H1 (cell line): ENCODE results near the gene PEAK3. TPM values are rescaled to one million over a fixed set of nuclear protein-coding genes. Genes with fewer than 3 reads are reported as not detected.

ENCODE experiments used
- CTCF ChIA-PET: fragments of 300-600 bp; sonication (Branson Sonifier 250); formaldehyde crosslinking; loops from one replicate; lab custom pipeline; 2021; ENCODE audit not compliant: partially characterized antibody; lab: Charles Lee
- POLR2A ChIA-PET: fragments of 300-600 bp; sonication (Branson Sonifier 250); formaldehyde crosslinking; loops from one replicate; lab custom pipeline; 2021; ENCODE audit warnings: inconsistent platforms; ENCODE audit not compliant: partially characterized antibody; lab: Charles Lee
- DNase-seq, 2 experiments: peaks; one replicate each; pipeline versions ENCODE4 v3.0.0 to v3.0.0-alpha.2; 2010 to 2022; ENCODE audit warnings: low spot score in 2 of 2, low read depth in 1 of 2, mixed read lengths in 1 of 2
- FAIRE-seq: peaks from 2 replicates; lab custom pipeline; 2011; peaks lifted over from hg19 to GRCh38; lab: Jason Lieb, UNC
- H2AFZ ChIP-seq: 2 replicates; pipeline ENCODE4 v1.8.1; 2012; ENCODE audit warnings: low read length, inconsistent platforms
- H2AK5ac ChIP-seq: 2 replicates; pipeline ENCODE4 v1.6.1; 2013; ENCODE audit warnings: low read depth, low read length
- H2BK120ac ChIP-seq: replicated peaks from 2 replicates; pipeline ENCODE3; 2013; ENCODE audit warnings: low read depth, low read length, inconsistent platforms
- H2BK12ac ChIP-seq: 2 replicates; pipeline ENCODE4 v1.6.1; 2013; ENCODE audit warnings: low read depth, low read length
- H2BK15ac ChIP-seq: 2 replicates; pipeline ENCODE4 v1.6.1; 2013; ENCODE audit warnings: low read length
- H2BK20ac ChIP-seq: 2 replicates; pipeline ENCODE4 v1.6.1; 2013; ENCODE audit warnings: low read length
- H2BK5ac ChIP-seq: 2 replicates; pipeline ENCODE4 v1.6.1; 2013; ENCODE audit warnings: low read depth, low read length
- H3K14ac ChIP-seq: 2 replicates; pipeline ENCODE4 v1.6.1; 2013; ENCODE audit warnings: inconsistent platforms; ENCODE audit not compliant: insufficient read length
- H3K18ac ChIP-seq: 2 replicates; pipeline ENCODE4 v1.6.1; 2013; ENCODE audit warnings: low read length; ENCODE audit errors: extremely low read depth
- H3K23ac ChIP-seq: 2 replicates; pipeline ENCODE4 v1.6.1; 2013; ENCODE audit warnings: inconsistent platforms; ENCODE audit not compliant: insufficient read length
- H3K23me2 ChIP-seq: 2 replicates; pipeline ENCODE4 v1.6.1; 2013; ENCODE audit warnings: low read depth, low read length
- H3K27ac ChIP-seq: 2 replicates; pipeline ENCODE4 v1.6.1; 2011; ENCODE audit warnings: low read depth, low read length, inconsistent platforms
- H3K27me3 ChIP-seq, 4 experiments: replicated peaks in 1 of 4; 1 replicate in 1 of 4; 2 replicates in 3 of 4; pipeline versions ENCODE4 v1.6.1 to v1.8.1; 2011 to 2013; ENCODE audit warnings: low read length in 3 of 4, mild to moderate bottlenecking in 3 of 4, inconsistent platforms in 2 of 4, mixed read lengths in 2 of 4, moderate library complexity in 1 of 4; ENCODE audit not compliant: control insufficient read depth in 3 of 4, insufficient read depth in 3 of 4; ENCODE audit errors: extremely low read depth in 1 of 4
- H3K36me3 ChIP-seq, 4 experiments: 2 replicates each; pipeline versions ENCODE4 v1.6.1 to v1.8.1; 2011 to 2013; ENCODE audit warnings: mild to moderate bottlenecking in 4 of 4, low read length in 3 of 4, moderate library complexity in 2 of 4, control low read depth in 1 of 4, inconsistent platforms in 1 of 4; ENCODE audit not compliant: insufficient read depth in 4 of 4, control insufficient read depth in 2 of 4
- H3K4ac ChIP-seq: replicated peaks from 2 replicates; pipeline ENCODE3; 2013; ENCODE audit warnings: low read length, low read depth, mixed read lengths, inconsistent platforms; ENCODE audit not compliant: insufficient read length
- H3K4me1 ChIP-seq, 4 experiments: replicated peaks in 1 of 4; 1 replicate in 1 of 4; 2 replicates in 3 of 4; pipeline versions ENCODE4 v1.6.1 to v1.8.1; 2011 to 2013; ENCODE audit warnings: low read length in 3 of 4, inconsistent platforms in 2 of 4, mixed read lengths in 1 of 4; ENCODE audit not compliant: insufficient read depth in 4 of 4, control insufficient read depth in 3 of 4
- H3K4me2 ChIP-seq, 2 experiments: 2 replicates each; pipeline versions ENCODE4 v1.6.1 to v1.8.1; 2011 to 2013; ENCODE audit warnings: low read depth in 2 of 2, low read length in 2 of 2, control low read depth in 1 of 2, inconsistent platforms in 1 of 2, mild to moderate bottlenecking in 1 of 2; ENCODE audit not compliant: insufficient read depth in 1 of 2
- H3K4me3 ChIP-seq, 4 experiments: fragments of 200-600, 300-600 bp in 1 of 4; sonication (generic), shearing (Covaris generic), sonication (Bioruptor Twin) in 1 of 4; 2 replicates each; pipeline versions ENCODE4 v1.5.1 to v1.8.1; 2011 to 2016; ENCODE audit warnings: low read length in 4 of 4, low read depth in 3 of 4, control low read depth in 2 of 4, inconsistent platforms in 2 of 4, mild to moderate bottlenecking in 2 of 4, mixed read lengths in 1 of 4, moderate library complexity in 1 of 4; ENCODE audit not compliant: insufficient read depth in 2 of 4; ENCODE audit errors: extremely low read depth in 1 of 4
- H3K56ac ChIP-seq: replicated peaks from 2 replicates; pipeline ENCODE3; 2013; ENCODE audit warnings: low read depth, mild to moderate bottlenecking, mixed read lengths, low read length, inconsistent platforms; ENCODE audit not compliant: insufficient read length
- H3K79me1 ChIP-seq: 2 replicates; pipeline ENCODE4 v1.6.1; 2013; ENCODE audit warnings: low read depth, low read length, control low read depth
- H3K79me2 ChIP-seq, 2 experiments: 2 replicates each; pipeline versions ENCODE4 v1.6.1 to v1.8.1; 2012 to 2013; ENCODE audit warnings: low read length in 2 of 2, mild to moderate bottlenecking in 2 of 2, inconsistent platforms in 1 of 2; ENCODE audit not compliant: insufficient read depth in 2 of 2, control insufficient read depth in 1 of 2
- H3K9ac ChIP-seq, 4 experiments: replicated peaks in 1 of 4; 1 replicate in 1 of 4; 2 replicates in 3 of 4; pipeline versions ENCODE4 v1.6.1 to v1.8.1; 2011 to 2013; ENCODE audit warnings: low read depth in 3 of 4, low read length in 3 of 4, control low read depth in 2 of 4, mild to moderate bottlenecking in 2 of 4, moderate library complexity in 2 of 4, inconsistent platforms in 1 of 4; ENCODE audit errors: extremely low read depth in 1 of 4
- H3K9me3 ChIP-seq, 2 experiments: 2 replicates each; pipeline versions ENCODE4 v1.6.1 to v1.8.1; 2012 to 2013; ENCODE audit warnings: mild to moderate bottlenecking in 2 of 2, moderate library complexity in 2 of 2, control low read depth in 1 of 2, inconsistent platforms in 1 of 2, low read depth in 1 of 2, low read length in 1 of 2, mixed read lengths in 1 of 2; ENCODE audit not compliant: insufficient read depth in 2 of 2
- H4K20me1 ChIP-seq, 2 experiments: replicated peaks in 1 of 2; 2 replicates each; pipeline versions ENCODE3 to v1.8.1; 2011 to 2013; ENCODE audit warnings: inconsistent platforms in 2 of 2, low read length in 2 of 2, mild to moderate bottlenecking in 1 of 2; ENCODE audit not compliant: insufficient read depth in 2 of 2, control insufficient read depth in 1 of 2
- H4K5ac ChIP-seq: 2 replicates; pipeline ENCODE4 v1.6.1; 2013; ENCODE audit warnings: low read length, low read depth, mixed read lengths, inconsistent platforms; ENCODE audit not compliant: insufficient read length
- H4K8ac ChIP-seq: 2 replicates; pipeline ENCODE4 v1.8.0; 2013; ENCODE audit warnings: mild to moderate bottlenecking, moderate library complexity, low read length, inconsistent platforms; ENCODE audit not compliant: insufficient read depth; ENCODE audit errors: extremely low read depth
- H4K91ac ChIP-seq: replicated peaks from 2 replicates; pipeline ENCODE3; 2013; ENCODE audit warnings: low read length, mixed read lengths, inconsistent platforms; ENCODE audit not compliant: insufficient read length
- ASH2L ChIP-seq: fragments of 200-600, 300-600 bp; sonication (generic); IDR thresholded peaks from one replicate; pipeline ENCODE4 v1.7.1; 2017; ENCODE audit warnings: low read length
- E2F6 ChIP-seq: IDR thresholded peaks from 2 replicates; pipeline ENCODE4 v1.6.1; 2012; ENCODE audit warnings: inconsistent platforms
- JUN ChIP-seq: IDR thresholded peaks from 2 replicates; pipeline ENCODE4 v1.6.1; 2011; ENCODE audit warnings: low read depth, mild to moderate bottlenecking, improper control_type of control experiment, low read length
- KDM5A ChIP-seq: fragments of 200-600 bp; IDR thresholded peaks from 2 replicates; pipeline ENCODE4 v1.7.1; 2012; ENCODE audit warnings: mild to moderate bottlenecking, low read length, inconsistent platforms, mixed read lengths
- SUZ12 ChIP-seq: fragments of 200-600 bp; sonication (generic); IDR thresholded peaks from 2 replicates; pipeline ENCODE4 v1.6.1; 2012; ENCODE audit warnings: mild to moderate bottlenecking, inconsistent platforms, low read length, moderate library complexity, mixed read lengths
- TAF7 ChIP-seq: optimal IDR thresholded peaks from 2 replicates; pipeline ENCODE3; 2011; ENCODE audit warnings: low read depth, mild to moderate bottlenecking, inconsistent platforms, low read length, moderate library complexity, borderline replicate concordance
- ZNF274 ChIP-seq: IDR thresholded peaks from 2 replicates; pipeline ENCODE4 v1.7.0; 2012; ENCODE audit warnings: low read length, borderline replicate concordance; ENCODE audit errors: extremely low read depth
- whole genome bisulfite sequencing, 2 experiments: shearing (Covaris generic) in 1 of 2; methylation state at CpG; one replicate each; pipeline versions ENCODE4 v1.1.6 to v1.1.7; 2013 to 2015; ENCODE audit warnings: low lambda C conversion rate in 2 of 2, mixed read lengths in 2 of 2, inconsistent platforms in 1 of 2, low coverage in 1 of 2, missing lambda C conversion rate in 1 of 2; ENCODE audit not compliant: insufficient replicate concordance in 2 of 2, insufficient coverage in 1 of 2, insufficient read length in 1 of 2; ENCODE audit errors: extremely low coverage in 1 of 2, missing lambda C conversion rate in 1 of 2; 5-methylcytosine and 5-hydroxymethylcytosine counted together
- polyA plus RNA-seq, 7 experiments: library from polyadenylated mRNA; depleted of rRNA in 3 of 7; stranded (reverse) in 5 of 7; unstranded in 2 of 7; fragments of >200 nt in 5 of 7; fragments of 200-250 nt in 2 of 7; gene quantifications; 1 replicate in 5 of 7; 2 replicates in 1 of 7; 4 replicates in 1 of 7; pipeline versions ENCODE4 v1.2.1 to v1.2.3, GENCODE V29; 2011 to 2013; ENCODE audit warnings: missing spikeins in 2 of 7, mixed read lengths in 2 of 7
- total RNA-seq: library from RNA; stranded (reverse); fragmentation: NEBNext Ultra II Directional; extraction: Animal tissue kit (Norgen Biotek cat#: 25700); gene quantifications from 2 replicates; pipeline ENCODE4 v1.2.1, GENCODE V29; 2021

The PEAK3 gene
- total and polyA plus RNA-seq, 2 of the 8 experiments (the other 6 are each of a cell fraction or from before 2014, with no cell fraction given), result not detected

DNA sequence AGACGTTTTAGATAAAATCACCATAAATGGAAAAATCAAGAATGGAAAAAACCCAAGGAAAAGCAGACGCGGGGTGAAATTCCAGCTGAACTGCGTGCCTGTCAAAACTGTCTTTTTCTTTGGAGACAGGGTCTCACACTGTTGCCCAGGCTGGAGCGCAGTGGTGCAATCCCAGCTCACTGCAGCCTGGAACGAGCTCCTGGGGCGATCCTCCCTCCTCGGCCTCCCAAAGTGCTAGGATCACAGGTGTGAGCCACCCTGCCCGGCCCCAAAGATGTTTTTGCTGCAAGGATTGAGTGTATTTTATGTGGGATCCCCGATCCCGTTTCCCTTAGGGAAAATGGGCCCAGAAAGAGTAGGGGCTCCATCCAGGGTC lies 875 bp upstream of the PEAK3 start:
- Histone ChIP-seq H4K5ac (no peak overlapping the region), H3K23me2 (peaks cover 5% of the 10 kb centered on the region; the same call in 1 of the 2 replicates), H4K20me1 (peaks cover 0 to 5% of the 10 kb centered on the region in 2 experiments), H3K9me3 (no peaks in the 10 kb centered on the region), H3K9ac (no peak overlapping the region), H2BK20ac (no peak overlapping the region), H4K91ac (no peak overlapping the region), H2AK5ac (no peak overlapping the region), H3K56ac (no peak overlapping the region), H2BK120ac (no peak overlapping the region), H3K36me3 (no peaks in the 10 kb centered on the region), H3K14ac (no peak overlapping the region), H4K8ac (no peak overlapping the region), H3K4me2 (peak overlapping the region; percentile 79 to 83; a peak in 3 of 4 replicates), H2BK5ac (no peak overlapping the region), H3K79me1 (no peaks in the 10 kb centered on the region), H3K4me3 (peak overlapping the region in 1 of 4 experiments; percentile 64; a peak in 2 of 8 replicates), H3K27me3 (peaks cover 0 to 29% (median 21%) of the 10 kb centered on the region in 4 experiments; a peak in 6 of 7 replicates), H3K23ac (no peak overlapping the region), H2BK15ac (no peak overlapping the region), H2AFZ (no peak overlapping the region), H3K27ac (no peak overlapping the region), H3K4ac (no peak overlapping the region), H3K79me2 (no peaks in the 10 kb centered on the region), H3K4me1 (peaks cover 0 to 5% (median 0%) of the 10 kb centered on the region in 4 experiments; a peak in 2 of 7 replicates), H3K18ac (no peak overlapping the region), H2BK12ac (no peak overlapping the region)
- no peak for FAIRE-seq
- CTCF ChIA-PET, result interaction anchor here (0.9 to 1.7 kb wide), 4 partner anchors 7 to 35 kb away, joined by 3 to 5 read pairs (median 3); no protein-coding TSS in a partner anchor
- POLR2A ChIA-PET, result interaction anchor here (1.0 to 2.1 kb wide), 9 partner anchors 9 to 37 kb away, joined by 3 to 9 read pairs (median 3); no protein-coding TSS in a partner anchor
- 55% methylated on average over 9 of the region's 11 CpGs; no CpG with 5 or more reads in 1 of the 2 experiments for WGBS, 2 experiments
- TF ChIP-seq ZNF274, result no peak
- no peak for TF ChIP-seq ASH2L
- no peak for TF ChIP-seq JUN
- no peak for TF ChIP-seq TAF7
- no peak for TF ChIP-seq KDM5A
- TF ChIP-seq E2F6, result no peak
- 0 out of 2 replicates have a peak, but pooled peaks have one; percentile 22 for TF ChIP-seq SUZ12
- no peak for DNase-seq
